AG10803 (cell line): ENCODE results near the gene FAM120B.

Experiments used
- DNase-seq: peaks from one replicate; pipeline ENCODE4 v3.0.0; 2010; ENCODE audit warnings: low read depth
- H3K4me3 ChIP-seq: 2 replicates; pipeline ENCODE4 v1.5.1; 2011; ENCODE audit warnings: mild to moderate bottlenecking, low read length, control low read depth
- CTCF ChIP-seq: conservative IDR thresholded peaks from 2 replicates; pipeline ENCODE4 v1.5.1; 2011; ENCODE audit warnings: mild to moderate bottlenecking, low read length, control low read depth, inconsistent platforms

Gene FAM120B

GRCh38 chr6:170268216-170269129 lies 38.1 kb upstream of the FAM120B start:
- H3K4me3 ChIP-seq, result no peak overlapping the region
- no peak for DNase-seq
- TF ChIP-seq CTCF, result no peak

GRCh38 chr6:170269151-170269845 lies 37.3 kb upstream of the FAM120B start:
- no peak for DNase-seq
- no peak for TF ChIP-seq CTCF
- H3K4me3 ChIP-seq, result no peak overlapping the region

DNA sequence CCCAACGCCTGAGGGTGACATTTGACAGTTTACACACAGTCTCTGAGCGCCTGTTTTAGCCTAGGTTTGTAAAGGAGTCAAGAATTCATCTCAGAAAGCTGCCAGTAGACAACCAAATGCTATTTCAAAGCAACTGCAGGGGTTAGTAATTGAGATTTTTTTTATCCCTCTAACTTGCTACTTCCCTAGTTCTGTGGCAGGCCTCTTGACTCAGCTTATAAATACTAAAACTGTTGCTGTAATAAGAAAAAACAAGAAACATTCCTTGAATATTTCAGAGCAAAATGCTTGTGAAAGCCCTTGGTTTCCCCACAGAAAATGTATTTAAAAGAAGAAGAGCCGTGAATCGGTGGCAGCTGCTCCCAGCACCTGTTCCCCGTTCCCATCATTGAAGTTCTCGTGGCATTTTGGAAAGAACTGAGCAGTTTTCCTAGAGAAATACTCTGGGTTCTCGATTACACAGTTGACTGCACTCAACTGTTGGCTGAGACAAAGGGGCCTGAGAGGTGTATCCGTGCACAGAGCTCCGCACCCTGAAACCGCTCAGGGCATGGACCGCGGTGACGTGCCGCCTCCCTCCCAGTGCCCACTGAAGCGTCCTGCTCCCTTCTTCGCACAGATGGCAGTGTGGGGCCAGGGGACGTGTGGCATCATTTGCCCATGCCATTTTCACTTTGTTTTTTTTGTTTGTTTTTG lies 36.6 kb upstream of the FAM120B start:
- H3K4me3 ChIP-seq, result no peak overlapping the region
- DNase-seq, result peak; percentile 42
- TF ChIP-seq CTCF, result no peak

- no peak overlapping the region for H3K4me3 ChIP-seq
- TF ChIP-seq CTCF, result no peak
- no peak for DNase-seq
These were observed 35.5 kb upstream of the FAM120B start for GRCh38 chr6:170270984-170271593.

GRCh38 chr6:170271771-170272314 lies 34.7 kb upstream of the FAM120B start:
- no peak for DNase-seq
- no peak overlapping the region for H3K4me3 ChIP-seq
- TF ChIP-seq CTCF, result no peak

DNA sequence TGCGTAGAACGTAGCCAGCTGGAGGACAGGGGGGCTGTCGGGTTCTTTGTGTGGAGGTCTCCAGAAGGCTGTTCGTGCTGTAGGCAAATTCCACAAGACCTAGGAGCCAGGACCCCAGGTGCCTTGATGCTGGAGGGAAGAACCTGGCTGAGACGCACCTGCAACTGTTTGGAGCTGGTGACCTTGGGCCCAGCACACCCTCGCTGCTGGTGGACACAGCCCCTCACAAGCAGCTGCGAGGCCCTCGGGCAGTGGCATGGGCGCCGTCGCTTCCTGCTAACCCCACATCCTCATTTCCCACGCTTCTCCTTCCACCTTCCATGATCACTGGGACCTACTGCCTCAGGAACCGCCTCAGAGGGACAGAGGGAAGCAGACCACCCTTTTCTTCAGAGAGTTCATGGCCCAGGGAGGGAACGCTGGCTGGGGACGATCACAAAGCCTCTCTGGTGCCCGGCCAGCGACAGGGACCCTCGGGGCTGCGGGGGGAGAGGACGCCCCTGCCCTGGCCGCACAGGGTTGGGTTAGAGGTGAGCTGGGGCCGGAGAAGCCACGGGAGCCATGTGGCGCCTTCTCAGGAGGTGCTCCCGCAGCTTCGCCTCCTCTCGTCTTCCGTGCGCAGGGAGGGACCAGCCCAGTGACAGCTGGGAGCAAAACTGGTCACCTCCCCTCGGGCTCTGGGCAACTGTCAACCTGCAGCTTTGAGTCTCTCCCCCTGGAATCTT lies 34.1 kb upstream of the FAM120B start:
- no peak for TF ChIP-seq CTCF
- H3K4me3 ChIP-seq, result no peak overlapping the region
- no peak for DNase-seq
